ENCODE results near the gene ERI2.

The ERI2 gene

DNA sequence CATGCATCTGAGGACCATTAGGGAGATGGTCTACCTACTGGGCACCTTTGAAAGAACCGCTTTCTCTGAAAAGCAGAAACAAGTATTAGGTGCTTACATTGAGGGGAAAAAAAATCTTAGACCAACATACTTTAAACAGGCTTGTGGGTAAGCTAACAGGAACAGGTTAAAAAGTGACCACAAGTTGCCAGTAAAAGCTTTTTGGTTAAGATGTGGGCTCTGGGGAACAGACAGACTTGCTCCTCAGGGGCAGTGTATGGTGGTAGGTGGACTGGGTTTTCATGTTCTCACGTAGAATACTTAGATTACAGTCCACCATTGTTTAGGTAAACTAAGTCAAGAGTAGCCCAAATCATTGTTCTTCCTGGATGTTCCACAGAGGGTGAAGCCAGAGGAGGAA lies 41.3 kb upstream of the ERI2 start:
- Histone ChIP-seq H3K4me3 (replicated peaks; ENCODE audit: insufficient read depth, low read length) (no peak overlapping the region), H3K27ac (replicated peaks) (no peak overlapping the region), H3K27me3 (ENCODE audit: insufficient read depth, poor library complexity, severe bottlenecking) (no peaks in the 10 kb centered on the region)
- no peak for DNase-seq (ENCODE audit: low read depth in 1 of 2, low spot score in 1 of 2)
- TF ChIP-seq POLR2AphosphoS5 (IDR thresholded peaks at IDR 0.05; ENCODE audit: low read depth), result no peak
- TF ChIP-seq, protein P1, sequence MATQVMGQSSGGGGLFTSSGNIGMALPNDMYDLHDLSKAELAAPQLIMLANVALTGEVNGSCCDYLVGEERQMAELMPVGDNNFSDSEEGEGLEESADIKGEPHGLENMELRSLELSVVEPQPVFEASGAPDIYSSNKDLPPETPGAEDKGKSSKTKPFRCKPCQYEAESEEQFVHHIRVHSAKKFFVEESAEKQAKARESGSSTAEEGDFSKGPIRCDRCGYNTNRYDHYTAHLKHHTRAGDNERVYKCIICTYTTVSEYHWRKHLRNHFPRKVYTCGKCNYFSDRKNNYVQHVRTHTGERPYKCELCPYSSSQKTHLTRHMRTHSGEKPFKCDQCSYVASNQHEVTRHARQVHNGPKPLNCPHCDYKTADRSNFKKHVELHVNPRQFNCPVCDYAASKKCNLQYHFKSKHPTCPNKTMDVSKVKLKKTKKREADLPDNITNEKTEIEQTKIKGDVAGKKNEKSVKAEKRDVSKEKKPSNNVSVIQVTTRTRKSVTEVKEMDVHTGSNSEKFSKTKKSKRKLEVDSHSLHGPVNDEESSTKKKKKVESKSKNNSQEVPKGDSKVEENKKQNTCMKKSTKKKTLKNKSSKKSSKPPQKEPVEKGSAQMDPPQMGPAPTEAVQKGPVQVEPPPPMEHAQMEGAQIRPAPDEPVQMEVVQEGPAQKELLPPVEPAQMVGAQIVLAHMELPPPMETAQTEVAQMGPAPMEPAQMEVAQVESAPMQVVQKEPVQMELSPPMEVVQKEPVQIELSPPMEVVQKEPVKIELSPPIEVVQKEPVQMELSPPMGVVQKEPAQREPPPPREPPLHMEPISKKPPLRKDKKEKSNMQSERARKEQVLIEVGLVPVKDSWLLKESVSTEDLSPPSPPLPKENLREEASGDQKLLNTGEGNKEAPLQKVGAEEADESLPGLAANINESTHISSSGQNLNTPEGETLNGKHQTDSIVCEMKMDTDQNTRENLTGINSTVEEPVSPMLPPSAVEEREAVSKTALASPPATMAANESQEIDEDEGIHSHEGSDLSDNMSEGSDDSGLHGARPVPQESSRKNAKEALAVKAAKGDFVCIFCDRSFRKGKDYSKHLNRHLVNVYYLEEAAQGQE (IDR thresholded peaks at IDR 0.05; ENCODE audit: insufficient replicate concordance, low read depth), result no peak
- TF ChIP-seq, protein P2, sequence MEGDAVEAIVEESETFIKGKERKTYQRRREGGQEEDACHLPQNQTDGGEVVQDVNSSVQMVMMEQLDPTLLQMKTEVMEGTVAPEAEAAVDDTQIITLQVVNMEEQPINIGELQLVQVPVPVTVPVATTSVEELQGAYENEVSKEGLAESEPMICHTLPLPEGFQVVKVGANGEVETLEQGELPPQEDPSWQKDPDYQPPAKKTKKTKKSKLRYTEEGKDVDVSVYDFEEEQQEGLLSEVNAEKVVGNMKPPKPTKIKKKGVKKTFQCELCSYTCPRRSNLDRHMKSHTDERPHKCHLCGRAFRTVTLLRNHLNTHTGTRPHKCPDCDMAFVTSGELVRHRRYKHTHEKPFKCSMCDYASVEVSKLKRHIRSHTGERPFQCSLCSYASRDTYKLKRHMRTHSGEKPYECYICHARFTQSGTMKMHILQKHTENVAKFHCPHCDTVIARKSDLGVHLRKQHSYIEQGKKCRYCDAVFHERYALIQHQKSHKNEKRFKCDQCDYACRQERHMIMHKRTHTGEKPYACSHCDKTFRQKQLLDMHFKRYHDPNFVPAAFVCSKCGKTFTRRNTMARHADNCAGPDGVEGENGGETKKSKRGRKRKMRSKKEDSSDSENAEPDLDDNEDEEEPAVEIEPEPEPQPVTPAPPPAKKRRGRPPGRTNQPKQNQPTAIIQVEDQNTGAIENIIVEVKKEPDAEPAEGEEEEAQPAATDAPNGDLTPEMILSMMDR (IDR thresholded peaks at IDR 0.05; ENCODE audit: insufficient read depth, low read length), result no peak
- TF ChIP-seq GABPA (IDR thresholded peaks at IDR 0.05; ENCODE audit: low read depth), result no peak
- TF ChIP-seq SPI1 (IDR thresholded peaks at IDR 0.05; ENCODE audit: borderline replicate concordance, low read depth), result no peak

DNA sequence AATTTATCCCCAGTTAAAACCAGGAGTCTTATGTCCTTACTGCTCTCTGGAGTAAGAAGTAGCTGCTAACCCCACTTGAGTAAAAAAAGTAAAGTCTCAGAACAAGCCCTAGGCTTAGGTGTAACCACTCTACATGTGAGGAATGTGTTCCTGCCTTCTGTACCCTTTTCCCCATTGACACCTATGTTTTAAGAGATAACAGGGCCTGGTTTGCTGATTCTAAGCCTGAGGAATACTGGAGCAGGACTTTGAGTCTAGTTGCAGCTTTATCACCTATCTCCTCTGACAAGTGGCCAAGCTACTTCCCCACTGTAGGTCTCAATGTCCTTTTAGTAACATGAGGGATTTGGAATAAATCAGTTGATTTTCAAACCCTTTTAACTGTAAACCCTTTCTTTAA lies 40.3 kb upstream of the ERI2 start:
- Histone ChIP-seq H3K27ac (replicated peaks) (no peak overlapping the region), H3K27me3 (ENCODE audit: insufficient read depth, poor library complexity, severe bottlenecking) (no peaks in the 10 kb centered on the region), H3K4me3 (replicated peaks; ENCODE audit: insufficient read depth, low read length) (no peak overlapping the region)
- TF ChIP-seq GABPA (IDR thresholded peaks at IDR 0.05; ENCODE audit: low read depth) (no peak), SPI1 (IDR thresholded peaks at IDR 0.05; ENCODE audit: borderline replicate concordance, low read depth) (no peak), POLR2AphosphoS5 (IDR thresholded peaks at IDR 0.05; ENCODE audit: low read depth) (no peak)
- TF ChIP-seq, protein P1 (IDR thresholded peaks at IDR 0.05; ENCODE audit: insufficient replicate concordance, low read depth), result no peak
- TF ChIP-seq, protein P2 (IDR thresholded peaks at IDR 0.05; ENCODE audit: insufficient read depth, low read length), result no peak
- DNase-seq (ENCODE audit: low read depth in 1 of 2, low spot score in 1 of 2), result no peak

DNA sequence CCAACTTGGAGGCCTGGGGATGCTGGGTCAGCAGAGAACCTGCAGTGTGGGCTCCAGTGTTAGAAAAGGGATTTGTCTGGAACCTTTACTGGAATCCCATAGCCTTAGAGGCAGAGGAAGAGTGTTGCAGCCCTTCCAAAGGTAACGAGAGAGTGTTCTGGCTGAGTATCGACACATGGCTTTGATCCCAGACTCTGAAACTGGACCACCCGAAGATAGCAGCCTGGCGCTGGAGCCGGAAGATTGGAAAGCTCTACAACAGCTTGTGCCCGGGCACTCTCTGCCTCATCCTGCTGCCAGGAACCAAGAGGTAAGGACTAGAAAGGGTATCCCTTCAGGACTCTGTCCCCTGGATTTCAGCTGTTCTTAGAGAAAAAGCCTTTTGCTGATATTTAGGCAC lies 39.8 kb upstream of the ERI2 start:
- Histone ChIP-seq H3K27ac (replicated peaks) (no peak overlapping the region), H3K4me3 (replicated peaks; ENCODE audit: insufficient read depth, low read length) (no peak overlapping the region), H3K27me3 (ENCODE audit: insufficient read depth, poor library complexity, severe bottlenecking) (no peaks in the 10 kb centered on the region)
- no peak for DNase-seq (ENCODE audit: low read depth in 1 of 2, low spot score in 1 of 2)
- TF ChIP-seq, protein P2 (IDR thresholded peaks at IDR 0.05; ENCODE audit: insufficient read depth, low read length), result no peak
- TF ChIP-seq SPI1 (IDR thresholded peaks at IDR 0.05; ENCODE audit: borderline replicate concordance, low read depth), result no peak
- no peak for TF ChIP-seq POLR2AphosphoS5 (IDR thresholded peaks at IDR 0.05; ENCODE audit: low read depth)
- no peak for TF ChIP-seq GABPA (IDR thresholded peaks at IDR 0.05; ENCODE audit: low read depth)
- TF ChIP-seq, protein P1 (IDR thresholded peaks at IDR 0.05; ENCODE audit: insufficient replicate concordance, low read depth), result no peak

Data from HL-60 (cell line).